C4-2B (cell line): ENCODE measurements around the gene SERP2.

Experiments
- CTCF ChIP-seq: fragments of 450-650 bp; conservative IDR thresholded peaks from 2 replicates; pipeline ENCODE4 v1.5.1; 2017; ENCODE audit warnings: mild to moderate bottlenecking
- ZFX ChIP-seq: fragments of 450-650 bp; IDR thresholded peaks from 2 replicates; pipeline ENCODE4 v1.6.1; 2017

GRCh38 chr13:44362394-44363040, 11.1 kb upstream of the SERP2 start:
- no peak for TF ChIP-seq CTCF
- no peak for TF ChIP-seq ZFX
